ENCODE results near the gene GOLGA7B.

Gene GOLGA7B

DNA sequence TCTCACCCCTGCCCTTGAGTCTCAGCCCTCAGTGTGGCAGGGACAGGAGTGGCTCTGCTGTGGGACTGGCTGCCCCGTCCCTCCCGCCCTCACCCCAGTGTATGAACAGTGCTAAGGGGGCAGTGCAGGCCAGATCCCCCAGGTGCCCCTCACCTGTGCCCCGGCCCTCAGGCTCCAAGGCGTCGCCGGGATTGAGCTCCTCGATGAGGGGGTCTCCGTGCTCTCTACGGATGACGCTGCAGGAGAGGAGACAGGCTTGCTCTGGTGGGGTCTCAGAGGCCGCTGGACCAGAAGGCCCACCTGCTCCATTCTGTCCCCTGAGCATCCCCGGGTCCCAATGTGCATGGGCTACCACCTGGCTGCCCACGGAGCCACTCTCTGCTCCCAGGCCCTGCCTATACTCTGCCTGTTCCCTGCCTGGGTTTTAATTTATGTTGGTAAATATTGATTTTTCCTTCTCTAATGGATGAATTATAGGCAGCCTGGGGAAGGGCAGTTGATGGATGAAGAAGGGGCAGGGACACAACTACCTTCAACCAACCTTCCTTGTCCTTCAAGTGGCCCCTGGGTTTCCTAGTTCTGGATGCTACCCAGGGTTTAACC is 47.2 kb downstream of the GOLGA7B start:
- DNase-seq = no peak

DNA sequence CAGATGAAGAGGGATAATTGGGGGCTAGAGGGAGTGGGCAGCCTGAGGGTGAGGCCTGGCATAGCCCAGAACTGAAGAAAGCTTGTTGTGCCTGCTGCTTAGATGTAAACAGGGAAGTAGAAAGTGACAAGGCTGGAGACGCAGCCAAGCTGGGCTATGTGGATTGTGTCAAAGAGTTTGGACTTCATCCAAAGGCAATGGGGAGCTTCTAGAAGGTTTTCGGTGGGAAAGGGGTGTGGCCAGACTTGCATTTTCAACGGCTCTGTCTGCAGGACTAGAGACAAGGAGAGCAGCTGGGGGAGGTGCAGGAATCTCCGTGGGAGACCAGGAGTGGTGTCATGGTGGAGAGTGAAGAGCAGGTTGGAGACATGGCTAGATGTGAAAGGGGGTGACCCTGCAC is 48.8 kb downstream of the GOLGA7B start:
- no peak for DNase-seq

DNA sequence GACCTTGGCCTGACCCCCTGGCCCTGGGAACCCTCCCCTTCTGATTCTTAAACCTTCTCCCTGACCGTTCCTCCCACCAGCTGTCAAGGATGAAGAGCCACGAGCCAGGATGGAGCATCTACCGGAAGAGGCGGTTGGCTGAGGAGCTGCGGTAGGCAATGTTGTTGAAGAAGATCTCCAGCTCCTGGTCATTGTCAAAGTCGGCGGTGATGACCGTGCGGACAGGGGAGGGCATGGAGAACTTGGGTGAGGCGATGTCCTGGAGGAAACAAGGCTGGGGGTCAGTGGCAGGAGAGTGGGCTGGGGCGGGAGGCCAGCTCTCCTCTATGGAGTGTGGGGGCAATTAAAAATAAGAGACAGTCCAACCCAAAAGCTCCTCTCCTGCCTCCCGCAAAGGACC is 51.7 kb downstream of the GOLGA7B start:
- no peak for DNase-seq

DNA sequence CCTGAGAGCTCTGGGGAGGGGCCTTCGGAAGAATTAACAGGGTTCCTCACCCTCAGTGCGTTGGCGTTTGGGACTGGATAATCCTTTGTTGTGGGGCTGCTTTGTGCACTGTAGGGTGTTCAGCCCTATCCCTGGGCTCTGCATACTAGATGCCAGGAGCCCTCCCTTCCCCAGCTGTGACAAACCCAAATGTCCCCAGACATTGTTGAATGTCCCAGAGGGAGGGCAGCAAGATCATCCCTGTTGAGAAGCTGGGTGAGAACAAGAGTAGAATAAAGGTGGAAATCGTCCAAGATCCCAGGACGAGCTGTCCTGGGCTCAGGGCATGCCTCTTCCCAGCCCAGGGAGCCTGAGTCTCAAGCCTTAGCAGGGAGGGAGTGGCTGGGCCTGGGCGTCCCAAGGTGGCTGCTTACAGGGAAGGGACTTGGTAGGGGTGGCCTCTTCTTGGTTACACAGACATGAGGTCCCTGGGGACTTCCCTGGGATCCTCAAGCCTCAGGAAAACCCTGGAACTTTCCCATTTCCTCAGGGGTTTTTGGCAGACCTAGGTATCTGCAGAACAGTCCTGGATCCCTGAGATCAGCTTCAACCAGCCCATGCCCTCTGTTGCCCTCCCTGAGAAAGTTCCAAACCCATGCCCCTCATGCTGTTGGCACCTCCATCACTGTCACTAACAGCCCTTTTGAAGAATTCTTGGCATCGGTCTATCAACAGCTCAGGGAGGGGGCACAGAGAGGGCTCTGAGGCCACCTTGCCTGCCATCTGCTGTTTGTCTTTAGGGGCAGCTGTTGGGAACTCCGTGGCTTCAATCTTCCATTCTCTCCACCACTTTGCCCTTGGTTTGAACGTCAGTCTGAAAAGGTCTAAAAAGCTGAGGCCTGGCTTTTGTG is 53.7 kb downstream of the GOLGA7B start:
- no peak for DNase-seq

DNA sequence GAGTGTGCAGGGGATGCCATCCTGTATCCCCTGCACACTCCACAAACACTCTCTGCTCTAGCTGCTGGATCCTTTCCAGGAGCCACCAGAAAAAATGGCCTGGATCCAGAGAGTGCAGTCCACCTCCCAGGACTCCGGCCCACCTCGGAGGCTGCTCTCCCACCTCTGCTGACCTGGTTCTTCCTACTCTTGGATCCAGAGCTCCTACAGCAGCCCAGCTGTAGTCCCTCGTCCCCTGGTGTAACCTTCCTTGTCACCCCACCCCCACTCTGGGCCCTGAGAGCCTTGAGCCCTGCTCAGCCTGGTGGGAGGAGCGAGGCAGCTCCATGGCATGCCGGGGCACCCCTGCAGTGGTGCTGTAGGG is 54.4 kb downstream of the GOLGA7B start:
- no peak for DNase-seq

DNA sequence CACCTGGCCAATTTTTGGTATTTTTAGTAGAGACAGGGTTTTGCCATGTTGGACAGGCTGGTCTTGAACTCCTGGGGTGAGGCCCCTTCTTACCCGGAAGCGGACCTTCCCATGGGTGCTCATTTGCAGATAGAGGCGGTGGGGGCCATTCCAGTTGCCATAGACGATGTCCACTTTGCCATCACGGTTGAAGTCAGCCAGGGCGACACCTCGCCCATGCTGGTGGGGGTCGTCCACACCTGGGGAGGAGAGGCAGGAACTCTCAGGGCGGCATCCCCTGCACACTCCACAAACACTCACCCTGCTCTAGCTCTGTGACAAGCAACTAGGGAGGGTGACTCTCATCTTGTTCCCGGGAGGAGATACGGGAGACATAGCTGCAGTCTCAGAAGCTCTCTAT is 54.9 kb downstream of the GOLGA7B start:
- DNase-seq = no peak

DNA sequence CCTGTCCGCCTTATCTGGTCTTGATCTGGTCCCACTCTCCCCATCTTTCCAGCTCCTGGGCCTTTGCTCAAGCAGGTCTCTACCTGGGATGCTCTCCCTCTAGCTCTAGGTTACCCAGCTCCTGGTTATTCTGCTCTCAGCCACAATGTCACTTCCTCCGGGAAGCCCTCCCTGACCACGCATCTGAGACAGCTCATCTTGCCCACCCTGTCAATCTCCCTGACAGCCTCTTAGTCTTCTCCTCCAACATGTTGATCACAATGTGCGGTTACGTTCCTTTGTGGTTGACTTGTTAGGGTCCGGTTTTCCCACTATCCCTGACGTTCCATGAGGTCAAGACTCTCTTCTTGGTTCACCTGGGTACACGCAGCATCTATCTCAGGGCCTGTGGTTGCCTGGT is 55.6 kb downstream of the GOLGA7B start:
- no peak for DNase-seq

DNA sequence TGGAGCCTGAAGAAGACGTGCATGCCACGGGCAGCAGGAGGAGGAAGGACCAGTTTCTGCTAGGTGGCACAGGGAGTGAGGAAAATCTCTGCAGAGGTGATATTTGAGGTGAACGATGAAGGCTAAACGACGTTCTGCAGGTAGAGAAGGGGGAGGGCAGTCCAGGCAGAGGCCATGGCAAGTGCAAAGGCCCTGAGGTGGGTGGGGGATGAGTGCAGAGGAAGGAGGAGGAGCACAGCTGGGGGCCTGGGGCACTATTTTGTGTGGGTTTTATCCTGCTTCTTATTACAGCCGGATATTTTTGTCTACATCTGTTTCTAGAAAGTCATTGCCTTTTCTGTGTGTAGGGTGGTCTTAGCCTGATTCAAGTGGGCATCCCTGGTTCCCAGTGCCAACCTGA is 57.6 kb downstream of the GOLGA7B start:
- DNase-seq = no peak

DNA sequence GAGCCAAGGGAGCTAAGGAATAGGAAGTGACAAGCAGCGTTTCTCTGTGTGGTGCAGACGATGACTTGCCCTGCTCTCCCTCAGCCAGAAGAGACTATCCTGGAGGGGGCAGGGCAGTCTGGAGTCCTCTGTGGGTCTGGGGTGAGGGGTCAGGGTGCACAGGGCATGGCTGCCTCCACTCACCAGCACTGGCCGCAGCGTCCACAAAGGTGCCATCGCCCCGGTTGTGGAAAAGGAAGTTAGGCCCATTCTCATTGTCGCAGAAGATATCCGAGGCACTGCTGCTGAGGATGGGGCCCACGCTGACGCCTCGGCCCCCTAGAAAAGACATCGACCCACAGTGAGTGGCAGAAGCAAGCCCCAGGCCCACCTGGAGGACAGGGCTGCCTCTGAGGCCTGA is 58.2 kb downstream of the GOLGA7B start:
- DNase-seq = no peak

DNA sequence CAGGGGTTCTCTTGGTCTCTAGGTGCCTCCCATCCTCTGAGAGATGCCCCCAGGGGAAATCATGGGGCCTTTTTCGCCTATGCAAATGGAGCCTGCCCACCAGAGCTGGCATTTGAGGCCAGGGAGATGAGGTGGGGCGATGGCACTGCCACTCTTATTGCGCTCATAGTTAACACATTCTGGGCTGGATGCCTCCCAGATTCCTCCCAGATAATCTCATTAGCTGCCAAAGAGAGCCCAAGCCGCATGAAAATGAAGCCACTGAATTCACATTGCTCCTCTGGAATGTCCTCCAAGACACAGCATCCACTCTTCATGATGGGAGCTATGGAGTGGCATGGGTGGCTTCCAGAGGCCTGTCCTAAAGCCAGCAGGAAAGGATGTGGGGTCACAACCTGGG is 61.0 kb downstream of the GOLGA7B start:
- DNase-seq = no peak

DNA sequence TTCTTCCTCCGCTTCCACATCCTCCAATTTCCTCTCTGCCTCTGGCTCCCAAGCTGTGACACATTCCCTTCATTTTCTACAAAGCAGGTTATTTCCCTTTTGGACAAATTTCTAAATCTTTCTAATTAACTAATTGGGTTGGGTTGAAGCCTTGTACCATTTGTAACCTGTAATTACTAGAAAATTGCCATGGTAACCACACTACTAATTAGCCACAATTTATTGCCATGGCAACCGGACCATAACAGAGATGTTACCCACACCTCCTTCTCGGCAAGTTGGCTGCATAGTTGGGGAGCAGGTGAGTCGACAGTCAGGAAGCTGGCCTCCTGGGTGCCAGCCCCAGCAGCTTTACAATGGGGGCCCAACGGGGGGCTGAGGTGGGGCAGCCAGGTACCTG is 61.6 kb downstream of the GOLGA7B start:
- no peak for DNase-seq

DNA sequence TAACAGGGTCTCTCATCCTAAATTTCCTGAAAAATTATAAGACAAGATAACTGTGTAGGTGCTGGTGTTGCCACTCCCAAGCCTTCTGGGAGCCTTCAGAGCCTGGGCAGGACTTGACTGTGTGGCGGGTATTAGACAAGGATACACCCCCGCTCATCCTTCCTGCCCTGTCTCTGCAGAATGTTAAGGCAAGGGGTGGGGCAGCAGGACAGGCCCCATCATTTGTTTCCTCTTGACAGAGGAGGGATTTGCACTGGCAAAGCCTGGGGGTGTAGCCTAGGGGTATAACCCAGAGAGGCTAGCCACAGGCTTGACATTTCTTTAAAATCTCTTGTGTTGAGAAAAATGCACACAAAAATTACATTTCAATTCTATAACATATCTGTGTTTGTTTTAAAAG is 63.5 kb downstream of the GOLGA7B start:
- no peak for DNase-seq

DNA sequence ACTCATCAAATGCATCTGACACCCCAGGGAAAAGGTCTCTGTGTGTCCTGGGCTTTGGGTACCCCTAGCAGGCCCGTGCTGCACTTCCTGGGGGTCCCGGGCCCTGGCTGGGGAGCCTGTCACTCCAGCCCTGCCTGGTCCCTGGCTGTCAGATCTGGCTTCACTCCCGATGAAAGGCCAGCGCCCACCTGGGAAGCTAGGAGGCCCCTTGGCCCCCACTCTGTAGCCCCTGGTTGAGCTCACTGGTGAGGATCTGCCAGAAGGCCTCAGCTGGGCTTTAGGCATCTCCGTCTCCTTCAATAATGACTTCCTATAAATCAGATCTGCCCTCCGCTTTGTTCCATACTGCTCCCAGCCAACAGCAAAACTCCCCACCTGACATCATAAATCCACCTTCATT is 64.0 kb downstream of the GOLGA7B start:
- no peak for DNase-seq

DNA sequence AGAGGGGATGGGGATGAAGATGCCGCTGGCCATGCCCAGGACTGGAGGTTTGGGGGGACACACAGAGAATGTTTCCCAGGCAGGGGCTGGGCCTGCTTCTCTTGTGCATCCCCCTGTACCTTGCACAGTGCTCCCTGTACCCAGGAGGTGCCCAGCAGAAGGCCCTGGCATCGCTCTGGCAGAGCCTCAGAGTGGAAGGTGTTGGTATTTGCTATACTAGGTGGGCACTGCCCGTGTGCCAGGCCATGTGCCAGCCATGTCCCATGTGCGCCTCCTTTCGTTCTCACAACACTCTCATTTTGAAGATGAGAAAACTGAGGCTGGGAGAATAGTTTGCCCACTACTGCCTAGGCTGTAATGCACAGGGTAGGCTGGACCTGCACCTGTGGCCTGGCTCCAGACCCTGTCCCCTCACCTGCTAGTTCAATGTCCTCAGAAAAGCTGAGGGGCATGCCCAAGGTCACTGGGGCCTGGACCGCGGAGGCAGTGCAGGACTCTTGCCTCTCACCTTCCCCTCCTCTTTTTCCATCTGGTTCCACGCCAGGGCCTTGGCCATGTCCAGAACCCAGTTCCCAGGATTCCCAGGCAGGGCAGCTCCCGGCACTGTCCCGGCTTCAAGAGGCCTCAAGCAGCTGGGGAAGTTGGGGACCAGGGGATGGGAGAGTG is 64.7 kb downstream of the GOLGA7B start:
- DNase-seq = no peak

DNA sequence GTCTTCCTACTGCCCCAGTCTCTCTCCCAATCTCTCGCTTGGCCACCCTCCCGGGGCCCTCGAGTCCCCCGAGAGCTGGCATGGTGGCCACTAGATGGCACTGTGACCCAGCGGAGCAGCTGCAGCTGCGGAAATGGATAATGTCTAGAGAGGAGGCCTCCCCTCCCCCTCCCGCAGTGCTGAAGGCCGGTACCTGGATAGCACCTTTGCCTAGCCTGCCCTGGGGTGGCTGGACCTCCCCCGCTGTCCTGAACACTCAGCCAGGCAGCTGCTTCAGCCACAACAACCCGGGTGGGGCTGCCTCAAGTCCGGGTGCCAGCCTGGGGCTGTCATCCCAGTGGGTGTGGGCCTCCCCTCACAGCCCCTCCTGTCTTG is 65.2 kb downstream of the GOLGA7B start:
- peak; percentile 74 for DNase-seq

DNA sequence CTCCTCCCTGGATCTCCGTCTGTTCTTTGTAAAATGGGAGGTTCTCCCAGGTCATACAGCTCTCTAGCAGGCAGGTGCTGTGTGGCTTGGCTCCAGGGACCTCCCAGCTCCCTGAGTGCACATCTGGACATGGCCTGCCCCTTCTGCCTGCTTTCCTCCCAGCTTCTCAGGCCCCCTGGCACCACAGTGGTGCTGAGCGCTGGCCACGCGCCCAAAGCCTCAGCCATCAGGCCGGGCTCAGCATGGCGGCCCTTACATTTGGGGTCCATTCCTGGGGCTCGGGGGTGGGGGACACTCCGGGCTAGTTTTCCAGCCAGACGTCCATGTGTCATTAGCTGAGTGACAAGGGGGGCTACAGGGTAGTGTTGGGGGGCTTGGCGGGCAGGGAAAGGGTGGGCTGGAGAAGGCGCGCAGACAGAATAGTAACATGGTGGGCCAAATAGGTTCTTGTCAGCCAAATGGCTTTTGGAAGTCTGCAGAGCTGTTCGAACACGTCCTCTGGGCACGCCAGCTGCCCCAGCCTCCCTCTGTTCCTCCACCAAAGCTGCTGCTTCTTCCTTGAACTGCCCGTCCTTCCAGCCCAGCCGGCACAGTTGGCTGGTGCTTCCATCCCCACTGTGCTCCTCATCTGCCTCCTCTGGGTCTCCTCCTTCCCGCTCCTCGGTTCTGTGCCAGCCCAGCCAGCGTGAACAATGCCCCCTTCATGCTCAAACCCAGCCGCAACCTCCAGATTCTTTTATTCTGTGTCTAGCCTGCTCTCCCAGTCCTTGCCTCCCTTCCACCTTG is 65.9 kb downstream of the GOLGA7B start:
- no peak for DNase-seq

DNA sequence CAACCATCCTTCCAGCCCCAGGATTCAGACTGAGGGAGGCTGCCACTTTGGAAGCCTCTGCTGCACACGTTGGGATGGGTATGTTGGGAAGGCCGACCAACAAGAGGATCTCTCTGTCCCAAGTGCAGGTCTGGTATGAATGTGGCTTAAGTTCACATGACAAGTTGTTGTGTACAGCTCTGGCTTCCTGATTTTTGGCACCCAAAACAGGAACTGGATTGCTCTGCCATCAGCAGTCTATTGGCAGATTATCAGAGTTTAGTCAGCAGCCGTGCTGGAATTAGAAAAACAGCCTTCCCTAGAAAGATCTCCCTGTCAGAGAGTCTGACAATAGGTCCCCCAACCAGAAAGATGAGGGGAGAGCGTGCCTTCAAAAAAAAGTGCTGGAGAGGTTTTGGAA is 66.9 kb downstream of the GOLGA7B start:
- peak; percentile 37 for DNase-seq

DNA sequence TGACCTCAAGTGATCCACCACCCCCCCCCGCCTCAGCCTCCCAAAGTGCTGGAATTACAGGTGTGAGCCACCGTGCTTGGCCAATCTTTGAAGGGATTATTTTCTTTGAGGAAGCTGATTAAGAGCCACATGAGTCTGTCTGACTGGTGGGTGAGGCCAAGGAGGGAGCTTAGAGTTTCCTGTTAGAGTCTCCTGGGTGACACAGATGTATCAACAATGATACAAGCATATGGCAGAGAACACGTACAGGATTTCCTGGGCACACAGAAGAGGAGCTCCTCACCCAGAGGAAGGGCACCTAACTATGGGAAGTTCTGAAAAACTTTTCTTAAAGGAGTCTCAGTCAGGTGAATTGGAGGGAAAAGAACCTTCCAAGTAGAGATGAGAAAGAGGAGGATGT is 69.4 kb downstream of the GOLGA7B start:
- no peak for DNase-seq

DNA sequence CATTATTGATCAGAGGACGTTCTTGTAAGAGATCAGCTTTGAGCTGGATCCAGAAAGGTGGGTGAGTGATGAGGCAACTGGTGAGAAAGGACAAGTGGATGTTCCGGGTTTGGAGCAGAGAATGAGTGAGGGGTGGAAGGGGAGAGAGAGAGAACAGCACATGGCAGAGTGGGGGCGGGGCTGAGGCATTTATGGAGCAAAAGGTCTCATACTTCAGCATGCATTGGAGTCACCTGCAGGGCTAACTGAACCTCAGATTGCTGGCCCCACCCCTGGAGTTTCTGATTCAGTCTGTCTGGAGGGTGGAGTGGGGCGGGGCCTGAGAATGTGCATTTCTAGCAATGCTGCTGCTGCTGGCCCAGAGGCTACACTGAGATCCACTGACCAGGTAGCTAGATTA is 71.2 kb downstream of the GOLGA7B start:
- DNase-seq = no peak
